Hepatocyte (in vitro differentiated cells): ENCODE measurements around the gene PRKACA. TPM values are rescaled to one million over a fixed set of nuclear protein-coding genes. Genes with fewer than 3 reads are reported as not detected.

Experiments
- DNase-seq: peaks from one replicate; pipeline ENCODE4 v3.0.0-alpha.2; 2016; ENCODE audit warnings: low spot score
- H2AFZ ChIP-seq: fragments of 200-600 bp; sonication (generic); 2 replicates; pipeline ENCODE4 v1.6.0; 2016; ENCODE audit warnings: antibody characterized with exemption, mild to moderate bottlenecking
- H3K27ac ChIP-seq: fragments of 200-600 bp; sonication (generic); 2 replicates; pipeline ENCODE4 v1.5.1; 2016; ENCODE audit warnings: mild to moderate bottlenecking
- H3K27me3 ChIP-seq: fragments of 200-600 bp; sonication (generic); 2 replicates; pipeline ENCODE4 v1.6.1; 2016
- H3K36me3 ChIP-seq: fragments of 200-600 bp; sonication (generic); replicated peaks from 2 replicates; pipeline ENCODE4 v1.5.1; 2016; ENCODE audit warnings: low read depth; ENCODE audit not compliant: insufficient read depth
- H3K4me1 ChIP-seq: fragments of 200-600 bp; sonication (generic); 2 replicates; pipeline ENCODE4 v1.5.1; 2016; ENCODE audit warnings: mild to moderate bottlenecking, moderate library complexity; ENCODE audit not compliant: insufficient read depth
- H3K4me2 ChIP-seq: fragments of 200-600 bp; sonication (generic); 2 replicates; pipeline ENCODE4 v1.6.0; 2016
- H3K4me3 ChIP-seq: fragments of 200-600 bp; sonication (generic); 2 replicates; pipeline ENCODE4 v1.5.1; 2016; ENCODE audit warnings: mild to moderate bottlenecking
- H3K79me2 ChIP-seq: fragments of 200-600 bp; sonication (generic); 2 replicates; pipeline ENCODE4 v1.6.0; 2017; ENCODE audit warnings: mild to moderate bottlenecking
- H3K9me2 ChIP-seq: fragments of 200-600 bp; sonication (generic); replicated peaks from 2 replicates; pipeline ENCODE4 v1.6.0; 2017; ENCODE audit warnings: mild to moderate bottlenecking; ENCODE audit not compliant: insufficient read depth
- H3K9me3 ChIP-seq: fragments of 200-600 bp; sonication (generic); 2 replicates; pipeline ENCODE4 v1.5.1; 2016; ENCODE audit warnings: low read depth, mild to moderate bottlenecking
- H4K20me1 ChIP-seq: fragments of 200-600 bp; sonication (generic); 2 replicates; pipeline ENCODE4 v1.6.0; 2016; ENCODE audit warnings: mild to moderate bottlenecking; ENCODE audit not compliant: insufficient read depth, poor library complexity, severe bottlenecking
- EZH2 ChIP-seq: fragments of 200-600 bp; sonication (generic); IDR thresholded peaks from 2 replicates; pipeline ENCODE4 v1.6.1; 2016; ENCODE audit warnings: antibody characterized with exemption, mild to moderate bottlenecking, borderline replicate concordance
- EZH2phosphoT487 ChIP-seq: fragments of 200-600 bp; sonication (generic); IDR thresholded peaks from one replicate; pipeline ENCODE4 v1.6.1; 2018; ENCODE audit warnings: antibody characterized with exemption, mild to moderate bottlenecking, low read depth, moderate library complexity; ENCODE audit not compliant: unreplicated experiment, severe bottlenecking
- WGBS: methylation state at CpG from one replicate; pipeline ENCODE4 v1.1.6; 2016; ENCODE audit warnings: low lambda C conversion rate; ENCODE audit errors: missing lambda C conversion rate; 5-methylcytosine and 5-hydroxymethylcytosine counted together
- polyA plus RNA-seq: library from polyadenylated mRNA; unstranded; fragments of >200 nt; fragmentation: Nextera tagmentation; extraction: Ambion mirVana; gene quantifications from 2 replicates; pipeline ENCODE4 v1.2.1, GENCODE V29; 2016
- total RNA-seq: library from RNA; depleted of rRNA; stranded (reverse); fragments of >200 nt; gene quantifications from 2 replicates; pipeline ENCODE4 v1.2.3, GENCODE V29; 2014
- TF ChIP-seq, protein P1 (sequence below): fragments of 200-600 bp; sonication (generic); IDR thresholded peaks from 2 replicates; pipeline ENCODE4 v1.5.1; 2016; ENCODE audit warnings: antibody characterized with exemption, mild to moderate bottlenecking; ENCODE audit not compliant: poor library complexity

The PRKACA gene
- total and polyA plus RNA-seq, 2 experiments from 2014 or later, result 13.4 to 41.5 TPM

DNA sequence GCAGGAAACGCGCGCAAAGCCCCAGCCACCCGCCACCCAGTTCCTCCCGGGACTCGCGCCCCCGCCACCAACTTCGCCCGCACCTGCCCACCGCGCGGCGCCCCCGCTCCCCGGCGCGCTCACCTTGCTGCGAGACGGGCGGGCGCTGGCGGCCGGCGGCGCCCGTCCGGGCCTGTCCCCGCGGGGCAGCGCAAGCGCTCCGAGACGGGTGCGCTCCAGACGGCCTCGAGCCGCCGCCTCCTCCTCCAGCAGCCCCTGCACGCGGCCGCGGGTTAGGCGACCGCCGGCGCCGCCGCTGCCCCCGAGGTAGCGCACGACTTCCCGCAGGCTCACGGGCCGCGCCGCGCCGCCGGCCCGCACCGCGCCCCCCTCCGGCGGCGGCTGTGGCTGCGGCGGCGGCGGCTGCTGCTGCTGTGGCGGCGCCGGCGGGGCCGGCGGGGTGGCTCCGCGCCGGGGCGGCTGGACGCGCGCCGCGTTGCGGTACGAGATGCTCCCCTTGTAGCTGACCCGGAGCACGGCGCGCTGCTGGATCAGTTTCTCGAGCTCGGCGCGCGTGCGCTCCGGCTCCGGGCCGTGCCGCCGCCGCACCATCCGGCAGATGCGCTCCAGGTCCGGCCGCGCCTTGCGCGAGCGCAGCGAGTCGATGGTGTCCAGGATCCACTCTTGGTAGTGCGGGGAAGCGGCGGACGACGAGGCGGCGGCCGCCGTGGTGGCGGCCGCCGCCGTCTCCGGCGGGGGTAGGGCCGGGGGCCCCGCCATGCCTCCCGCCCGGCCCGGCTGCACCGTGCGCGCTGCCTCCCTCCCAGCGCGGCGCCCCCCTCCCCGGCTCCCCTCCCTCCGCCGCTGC is 27.7 kb downstream of the PRKACA start:
- H3K4me3 ChIP-seq, result peak overlapping the region; percentile 79
- H4K20me1 ChIP-seq, result peaks cover 7% of the 10 kb centered on the region
- peak overlapping the region; percentile 96 for H3K4me2 ChIP-seq
- under 1% methylated on average over 69 of the region's 142 CpGs for WGBS
- DNase-seq, result peak; percentile 79
- no peaks in the 10 kb centered on the region for H3K36me3 ChIP-seq
- H3K27me3 ChIP-seq, result no peaks in the 10 kb centered on the region
- TF ChIP-seq EZH2phosphoT487, result no peak
- TF ChIP-seq EZH2, result no peak
- TF ChIP-seq, protein P1, sequence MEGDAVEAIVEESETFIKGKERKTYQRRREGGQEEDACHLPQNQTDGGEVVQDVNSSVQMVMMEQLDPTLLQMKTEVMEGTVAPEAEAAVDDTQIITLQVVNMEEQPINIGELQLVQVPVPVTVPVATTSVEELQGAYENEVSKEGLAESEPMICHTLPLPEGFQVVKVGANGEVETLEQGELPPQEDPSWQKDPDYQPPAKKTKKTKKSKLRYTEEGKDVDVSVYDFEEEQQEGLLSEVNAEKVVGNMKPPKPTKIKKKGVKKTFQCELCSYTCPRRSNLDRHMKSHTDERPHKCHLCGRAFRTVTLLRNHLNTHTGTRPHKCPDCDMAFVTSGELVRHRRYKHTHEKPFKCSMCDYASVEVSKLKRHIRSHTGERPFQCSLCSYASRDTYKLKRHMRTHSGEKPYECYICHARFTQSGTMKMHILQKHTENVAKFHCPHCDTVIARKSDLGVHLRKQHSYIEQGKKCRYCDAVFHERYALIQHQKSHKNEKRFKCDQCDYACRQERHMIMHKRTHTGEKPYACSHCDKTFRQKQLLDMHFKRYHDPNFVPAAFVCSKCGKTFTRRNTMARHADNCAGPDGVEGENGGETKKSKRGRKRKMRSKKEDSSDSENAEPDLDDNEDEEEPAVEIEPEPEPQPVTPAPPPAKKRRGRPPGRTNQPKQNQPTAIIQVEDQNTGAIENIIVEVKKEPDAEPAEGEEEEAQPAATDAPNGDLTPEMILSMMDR, result no peak
- no peak overlapping the region for H2AFZ ChIP-seq
- H3K79me2 ChIP-seq, result peaks cover 6% of the 10 kb centered on the region
- no peaks in the 10 kb centered on the region for H3K4me1 ChIP-seq
- H3K9me2 ChIP-seq, result no peaks in the 10 kb centered on the region
- no peaks in the 10 kb centered on the region for H3K9me3 ChIP-seq
- peak overlapping the region; percentile 79 for H3K27ac ChIP-seq

DNA sequence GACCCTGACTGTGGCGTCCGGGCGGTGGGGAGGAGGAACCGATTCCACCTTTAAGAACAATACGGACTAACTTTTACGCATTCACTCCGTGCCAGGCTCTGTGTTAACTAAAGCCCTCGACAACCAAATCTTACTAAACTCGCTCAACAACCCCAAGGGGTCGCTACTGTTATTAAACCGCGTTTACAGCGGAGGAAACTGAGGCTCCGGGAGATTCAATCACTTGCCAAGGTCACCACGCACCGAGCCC is 28.2 kb downstream of the PRKACA start:
- 10% methylated on average over 16 of the region's 16 CpGs for WGBS
- H2AFZ ChIP-seq, result no peak overlapping the region

DNA sequence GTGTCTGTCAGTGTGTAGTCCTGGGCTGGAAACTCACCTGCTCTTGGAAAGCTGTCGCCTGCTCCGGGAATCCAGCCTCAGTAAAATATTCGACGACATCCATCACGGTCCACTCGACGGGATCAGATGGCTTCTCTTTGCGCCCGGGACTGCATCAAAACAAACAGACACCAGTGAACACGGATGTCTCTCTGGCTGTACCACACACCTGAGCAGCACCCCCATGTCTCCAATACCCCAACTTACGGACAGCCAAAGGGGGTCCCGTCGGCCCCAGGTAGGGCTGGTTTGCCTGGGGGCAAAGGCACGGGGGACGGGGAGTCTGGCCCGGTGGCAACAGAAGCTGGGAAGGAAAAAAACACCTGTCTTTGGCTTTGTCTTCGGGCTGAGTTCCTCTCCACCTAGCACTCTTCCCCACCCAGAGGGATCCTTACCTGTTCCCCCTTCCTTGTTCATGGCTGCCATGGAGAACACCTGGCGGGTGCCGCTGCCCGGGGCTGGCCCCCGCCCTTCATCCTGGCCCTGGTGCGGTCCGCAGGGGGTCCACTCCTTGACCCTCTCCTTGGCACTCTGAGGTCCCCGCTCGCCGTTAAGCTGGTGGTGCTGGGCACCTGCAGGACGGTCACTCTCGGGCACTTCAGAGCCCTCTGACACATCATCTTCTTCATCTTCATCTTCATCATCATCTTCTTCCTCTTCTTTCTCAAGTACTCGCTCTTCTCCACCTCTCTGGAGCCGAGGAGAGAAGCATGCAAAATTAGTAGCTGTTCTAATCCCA is 28.7 kb downstream of the PRKACA start:
- peaks cover 7% of the 10 kb centered on the region for H4K20me1 ChIP-seq
- peak overlapping the region; percentile 52 for H3K4me3 ChIP-seq
- no peaks in the 10 kb centered on the region for H3K4me1 ChIP-seq
- 93% methylated on average over 28 of the region's 30 CpGs for WGBS
- no peaks in the 10 kb centered on the region for H3K9me3 ChIP-seq
- no peak for TF ChIP-seq EZH2phosphoT487
- TF ChIP-seq EZH2, result no peak
- TF ChIP-seq, protein P1, result no peak
- DNase-seq, result peak; percentile 8
- peak overlapping the region; percentile 92 for H3K4me2 ChIP-seq
- no peaks in the 10 kb centered on the region for H3K36me3 ChIP-seq
- no peaks in the 10 kb centered on the region for H3K9me2 ChIP-seq
- no peaks in the 10 kb centered on the region for H3K27me3 ChIP-seq
- H3K27ac ChIP-seq, result no peak overlapping the region
- H3K79me2 ChIP-seq, result peaks cover 6% of the 10 kb centered on the region
- H2AFZ ChIP-seq, result no peak overlapping the region

More for the DNA sequence above, 28.2 kb downstream of the PRKACA start:
- Histone ChIP-seq H3K9me2 (no peaks in the 10 kb centered on the region), H3K36me3 (no peaks in the 10 kb centered on the region), H3K4me2 (peak overlapping the region; percentile 92), H3K79me2 (peaks cover 6% of the 10 kb centered on the region), H3K27ac (no peak overlapping the region), H3K27me3 (no peaks in the 10 kb centered on the region), H3K4me3 (peak overlapping the region; percentile 52), H4K20me1 (peaks cover 7% of the 10 kb centered on the region), H3K4me1 (no peaks in the 10 kb centered on the region), H3K9me3 (no peaks in the 10 kb centered on the region)
- no peak for TF ChIP-seq EZH2phosphoT487
- TF ChIP-seq, protein P1, result peak; percentile 15
- no peak for TF ChIP-seq EZH2
- DNase-seq, result peak; percentile 34
